HUES64 (cell line): ENCODE results near the gene TAF5L.
"Not testable (repeated sequence)": the region's sequence is repeated elsewhere in the genome, so short reads cannot be mapped to it uniquely, and the experiment has no call there.

ENCODE experiments used
- H3K27ac ChIP-seq: 2 replicates; pipeline ENCODE4 v1.7.0; 2013; ENCODE audit warnings: low read depth, low read length, inconsistent platforms
- H3K27me3 ChIP-seq: 2 replicates; pipeline ENCODE4 v1.6.1; 2013; ENCODE audit warnings: mild to moderate bottlenecking, low read length; ENCODE audit not compliant: insufficient read depth
- H3K36me3 ChIP-seq: 2 replicates; pipeline ENCODE4 v1.6.1; 2013; ENCODE audit warnings: mild to moderate bottlenecking, low read length; ENCODE audit not compliant: insufficient read depth
- H3K4me1 ChIP-seq: 2 replicates; pipeline ENCODE4 v1.6.1; 2013; ENCODE audit warnings: mild to moderate bottlenecking, low read length, moderate library complexity; ENCODE audit not compliant: insufficient read depth
- H3K4me3 ChIP-seq: 2 replicates; pipeline ENCODE4 v1.5.1; 2013; ENCODE audit warnings: mild to moderate bottlenecking, low read length, moderate library complexity
- H3K9ac ChIP-seq: 2 replicates; pipeline ENCODE4 v1.6.1; 2013; ENCODE audit warnings: mild to moderate bottlenecking, low read depth, low read length
- H3K9me3 ChIP-seq: 2 replicates; pipeline ENCODE4 v1.6.1; 2013; ENCODE audit warnings: low read depth, low read length; ENCODE audit not compliant: insufficient read depth
- WGBS: fragments of 150-250, 120-280 bp; methylation state at CpG from one replicate; pipeline ENCODE4 v1.1.7; 2013; ENCODE audit warnings: missing lambda C conversion rate; 5-methylcytosine and 5-hydroxymethylcytosine counted together

TAF5L gene

GRCh38 chr1:229623838-229624237 lies 2.1 kb downstream of the TAF5L start:
- Histone ChIP-seq H3K27ac (no peak overlapping the region), H3K27me3 (no peaks in the 10 kb centered on the region), H3K9ac (no peak overlapping the region), H3K4me1 (peaks cover 21% of the 10 kb centered on the region), H3K4me3 (peak overlapping the region; percentile 99; the same call in 1 of the 2 replicates), H3K9me3 (no peaks in the 10 kb centered on the region), H3K36me3 (peaks cover 6% of the 10 kb centered on the region; the same call in 1 of the 2 replicates)
- WGBS = 53% methylated on average over 1 of the region's 1 CpG

GRCh38 chr1:229623225-229623624 lies 2.7 kb downstream of the TAF5L start:
- WGBS = 93% methylated on average over 5 of the region's 5 CpGs
- no peaks in the 10 kb centered on the region for H3K9me3 ChIP-seq
- no peaks in the 10 kb centered on the region for H3K36me3 ChIP-seq
- no peak overlapping the region for H3K9ac ChIP-seq
- H3K27me3 ChIP-seq = no peaks in the 10 kb centered on the region
- H3K4me1 ChIP-seq = peaks cover 21% of the 10 kb centered on the region
- H3K27ac ChIP-seq = no peak overlapping the region
- H3K4me3 ChIP-seq = no peak overlapping the region

DNA sequence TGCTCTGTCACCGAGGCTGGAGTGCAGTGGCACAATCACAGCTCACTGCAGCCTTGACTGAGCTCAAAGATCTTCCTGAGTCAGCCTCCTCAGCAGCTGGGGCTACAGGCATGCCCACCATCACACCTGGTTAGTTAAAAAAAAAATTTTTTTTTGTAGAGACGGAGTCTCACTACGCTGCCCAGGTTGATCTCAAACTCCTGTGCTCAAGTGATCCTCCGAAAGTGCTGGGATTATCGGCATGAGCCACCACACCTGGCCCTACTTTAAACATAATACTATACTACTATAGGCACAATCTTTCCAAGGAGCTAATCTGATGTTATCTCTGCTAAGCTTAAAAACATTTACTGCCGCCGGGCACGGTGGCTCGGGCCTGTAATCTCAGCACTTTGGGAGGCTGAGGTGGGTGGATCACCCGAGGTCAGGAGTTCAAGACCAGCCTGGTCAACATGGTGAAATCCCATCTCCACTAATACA lies 3.2 kb downstream of the TAF5L start:
- not testable (repeated sequence) for H3K9ac ChIP-seq, H3K36me3 ChIP-seq, H3K27me3 ChIP-seq, H3K27ac ChIP-seq, H3K9me3 ChIP-seq, H3K4me3 ChIP-seq
- 97% methylated on average over 10 of the region's 10 CpGs for WGBS
- peaks cover 21% of the 10 kb centered on the region for H3K4me1 ChIP-seq

DNA sequence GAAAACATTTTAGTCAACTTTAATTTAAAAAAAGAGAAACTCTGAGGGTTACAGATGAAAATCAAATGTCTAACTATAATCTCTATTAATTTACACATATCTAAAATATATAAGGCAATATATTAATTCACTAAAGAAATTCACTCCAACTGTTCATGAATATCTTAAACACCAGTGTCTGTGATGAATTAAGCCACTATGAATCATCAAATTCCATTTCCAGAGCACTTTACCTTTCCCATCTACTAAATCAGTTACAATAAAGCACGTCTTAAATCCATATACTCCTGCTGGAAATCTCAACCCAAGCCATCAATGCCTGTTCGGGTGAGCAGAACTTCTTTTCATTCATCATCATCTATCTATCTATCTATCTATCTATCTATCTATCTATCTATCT lies 4.3 kb downstream of the TAF5L start:
- H3K27ac ChIP-seq = no peak overlapping the region
- no peaks in the 10 kb centered on the region for H3K27me3 ChIP-seq
- H3K9me3 ChIP-seq = no peaks in the 10 kb centered on the region
- H3K4me3 ChIP-seq = no peak overlapping the region
- WGBS = 95% methylated on average over 2 of the region's 2 CpGs
- no peaks in the 10 kb centered on the region for H3K36me3 ChIP-seq
- peaks cover 17% of the 10 kb centered on the region for H3K4me1 ChIP-seq
- no peak overlapping the region for H3K9ac ChIP-seq

- WGBS = 89% methylated on average over 3 of the region's 3 CpGs
- no peaks in the 10 kb centered on the region for H3K9me3 ChIP-seq
- peaks cover 17% of the 10 kb centered on the region for H3K4me1 ChIP-seq
- no peaks in the 10 kb centered on the region for H3K27me3 ChIP-seq
- H3K9ac ChIP-seq = no peak overlapping the region
- no peak overlapping the region for H3K27ac ChIP-seq
- H3K36me3 ChIP-seq = no peaks in the 10 kb centered on the region
- no peak overlapping the region for H3K4me3 ChIP-seq
These were observed 5.0 kb downstream of the TAF5L start for GRCh38 chr1:229620876-229621275.

DNA sequence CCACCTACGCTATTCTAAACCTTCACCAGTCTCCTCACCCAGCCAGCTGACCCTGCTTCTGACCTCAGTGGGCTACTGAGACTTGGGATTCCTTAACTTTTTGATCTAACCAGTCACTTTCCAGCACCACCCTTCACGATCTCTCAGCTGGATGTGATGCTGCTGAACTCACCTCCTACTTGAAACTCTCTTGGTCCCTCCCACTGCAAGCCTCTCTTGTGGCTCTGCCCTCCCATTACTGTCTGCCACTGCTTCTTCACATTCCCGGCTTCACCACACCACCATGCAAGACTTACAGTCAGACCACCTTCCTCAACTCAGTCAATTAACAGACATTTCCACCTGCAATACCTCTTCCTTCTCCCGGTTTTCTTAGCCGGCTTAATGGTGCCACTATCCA lies 6.3 kb downstream of the TAF5L start:
- 81% methylated on average over 5 of the region's 5 CpGs for WGBS
- Histone ChIP-seq H3K27me3 (no peaks in the 10 kb centered on the region), H3K4me3 (no peak overlapping the region), H3K36me3 (no peaks in the 10 kb centered on the region), H3K9me3 (no peaks in the 10 kb centered on the region), H3K9ac (no peak overlapping the region), H3K27ac (no peak overlapping the region), H3K4me1 (peaks cover 15% of the 10 kb centered on the region)

DNA sequence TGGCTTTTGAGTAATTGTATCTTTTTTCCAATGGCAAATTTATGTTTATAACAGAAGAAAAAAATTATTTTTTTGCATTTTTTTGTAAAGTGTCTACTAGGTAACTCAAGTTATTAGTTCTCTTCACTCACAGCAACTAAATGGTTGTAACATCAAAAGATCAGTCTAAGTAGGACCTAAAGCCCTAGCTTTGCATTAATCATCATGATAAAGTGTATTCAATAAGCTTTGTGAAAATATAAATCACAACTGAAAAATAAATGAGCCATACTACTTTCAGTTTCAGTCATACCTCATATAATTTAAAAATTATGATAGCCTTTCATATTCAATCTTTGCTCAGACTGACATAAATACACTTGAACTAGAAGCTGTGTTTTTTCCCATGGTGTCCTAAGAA lies 6.9 kb downstream of the TAF5L start:
- H3K4me1 ChIP-seq = peaks cover 9% of the 10 kb centered on the region
- no peak overlapping the region for H3K4me3 ChIP-seq
- peaks cover 4% of the 10 kb centered on the region for H3K36me3 ChIP-seq
- H3K9ac ChIP-seq = no peak overlapping the region
- no peaks in the 10 kb centered on the region for H3K9me3 ChIP-seq
- no peaks in the 10 kb centered on the region for H3K27me3 ChIP-seq
- no peak overlapping the region for H3K27ac ChIP-seq

DNA sequence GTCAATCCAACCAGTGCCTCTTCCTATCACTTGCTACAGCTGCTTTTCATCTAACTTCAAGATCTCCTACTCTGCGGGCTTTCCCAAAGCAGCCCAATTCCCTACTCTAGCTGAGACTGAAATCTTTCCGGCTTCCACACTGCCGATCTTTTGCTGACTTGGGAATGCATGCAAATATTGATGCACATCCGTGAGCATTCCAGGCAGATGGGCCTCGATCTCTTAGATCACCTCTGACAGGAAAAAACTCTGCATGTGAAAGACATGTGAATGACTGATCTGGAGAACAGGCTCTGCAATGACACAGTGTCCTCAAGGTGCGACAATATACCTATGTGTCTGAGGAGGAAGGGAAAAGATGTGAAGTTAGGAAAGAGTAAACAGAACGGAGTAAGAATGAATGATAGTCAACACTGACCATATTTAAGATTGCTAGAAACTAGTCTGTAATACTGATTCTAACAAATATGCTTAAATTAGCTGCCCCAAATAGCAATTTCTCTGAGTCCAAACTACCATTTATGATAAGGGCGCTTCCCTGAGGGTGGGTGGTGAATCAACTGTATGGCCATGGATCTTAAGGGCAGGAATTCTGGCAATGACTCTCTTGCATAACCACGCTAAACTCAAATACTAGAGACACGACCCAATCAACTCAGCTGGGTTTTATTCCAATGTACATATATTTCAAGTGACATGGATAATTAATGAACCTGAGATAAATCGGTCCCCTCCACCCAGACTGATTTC lies 8.4 kb downstream of the TAF5L start:
- Histone ChIP-seq H3K27ac (no peak overlapping the region), H3K36me3 (peaks cover 19% of the 10 kb centered on the region), H3K9me3 (no peaks in the 10 kb centered on the region), H3K27me3 (no peaks in the 10 kb centered on the region), H3K4me1 (0 out of 2 replicates have a peak, but pooled peaks cover 6% of the 10 kb centered on the region), H3K9ac (no peak overlapping the region), H3K4me3 (no peak overlapping the region)
- WGBS = 88% methylated on average over 9 of the region's 11 CpGs

GRCh38 chr1:229614701-229615100 lies 11.2 kb downstream of the TAF5L start:
- Histone ChIP-seq H3K9me3 (no peaks in the 10 kb centered on the region), H3K4me3 (no peak overlapping the region), H3K36me3 (peaks cover 47% of the 10 kb centered on the region), H3K9ac (no peak overlapping the region), H3K27me3 (no peaks in the 10 kb centered on the region), H3K27ac (no peak overlapping the region), H3K4me1 (0 out of 2 replicates have a peak, but pooled peaks cover 3% of the 10 kb centered on the region)
- WGBS = 93% methylated on average over 2 of the region's 2 CpGs

DNA sequence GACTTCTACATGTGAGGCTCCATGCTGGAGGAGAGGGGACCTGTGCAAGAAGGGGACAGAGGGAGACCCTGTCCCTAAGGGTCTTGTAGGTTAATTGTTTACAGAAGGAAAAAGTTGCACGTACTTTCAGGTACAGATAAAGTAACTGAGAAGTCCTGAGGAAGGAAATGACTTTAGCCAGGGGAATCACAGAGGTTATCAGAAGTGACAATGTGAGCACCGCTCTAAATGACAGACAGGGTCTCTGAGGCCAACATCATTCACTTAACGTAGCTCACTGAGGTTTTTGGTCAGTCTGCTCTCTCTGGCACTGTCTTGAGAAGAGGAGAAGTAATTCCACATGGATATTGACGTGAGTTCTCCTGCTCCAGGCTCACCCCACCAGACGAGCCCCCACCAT lies 12.0 kb downstream of the TAF5L start:
- peaks cover 55% of the 10 kb centered on the region for H3K36me3 ChIP-seq
- no peak overlapping the region for H3K9ac ChIP-seq
- H3K4me1 ChIP-seq = no peaks in the 10 kb centered on the region
- H3K4me3 ChIP-seq = no peak overlapping the region
- no peak overlapping the region for H3K27ac ChIP-seq
- H3K27me3 ChIP-seq = no peaks in the 10 kb centered on the region
- WGBS = 94% methylated on average over 5 of the region's 5 CpGs
- no peaks in the 10 kb centered on the region for H3K9me3 ChIP-seq

- H3K4me3 ChIP-seq = no peak overlapping the region
- 95% methylated on average over 2 of the region's 2 CpGs for whole genome bisulfite sequencing
- no peaks in the 10 kb centered on the region for H3K4me1 ChIP-seq
- no peak overlapping the region for H3K9ac ChIP-seq
- H3K27me3 ChIP-seq = no peaks in the 10 kb centered on the region
- H3K36me3 ChIP-seq = peaks cover 95% of the 10 kb centered on the region
- H3K27ac ChIP-seq = no peak overlapping the region
- no peaks in the 10 kb centered on the region for H3K9me3 ChIP-seq
These were observed 17.3 kb downstream of the TAF5L start for GRCh38 chr1:229608590-229608989.

- Histone ChIP-seq H3K27ac (no peak overlapping the region), H3K27me3 (no peaks in the 10 kb centered on the region), H3K4me1 (no peaks in the 10 kb centered on the region), H3K36me3 (peaks cover 95% of the 10 kb centered on the region), H3K9ac (no peak overlapping the region), H3K4me3 (no peak overlapping the region), H3K9me3 (no peaks in the 10 kb centered on the region)
- WGBS = 75% methylated on average over 2 of the region's 2 CpGs
These were observed 18.6 kb downstream of the TAF5L start for GRCh38 chr1:229607370-229607769.
